ENCODE measurements around the gene TAS2R10.

Gene TAS2R10

GRCh38 chr12:10783252-10783651 is 42.9 kb downstream of the TAS2R10 start:
- in situ Hi-C loops (cut with MboI; ENCODE audit: low sequenced_read_pairs): no loop called here

GRCh38 chr12:10779103-10779502 is 47.1 kb downstream of the TAS2R10 start:
- in situ Hi-C loops (cut with MboI; ENCODE audit: low sequenced_read_pairs): no loop called here

Data from HL-60/S4 treated with phorbol 12-myristate 13-acetate at 8.2 ng/mL for 4 days and 3 days (cell line).